Measurements from ENCODE around the gene MYMX.

- TF ChIP-seq CTCF (IDR thresholded peaks at IDR 0.05), result no peak
- TF ChIP-seq POLR2A (IDR thresholded peaks at IDR 0.05), result no peak
These were observed 16.9 kb downstream of the MYMX start for GRCh38 chr6:44233567-44234100.

Data from esophagus squamous epithelium (tissue), 4 donors.